Lower leg skin (tissue), 3 donors: ENCODE data around the gene ARMC2.
"Not testable (repeated sequence)": the region's sequence is repeated elsewhere in the genome, so short reads cannot be mapped to it uniquely, and the experiment has no call there.

ENCODE experiments used
- CTCF ChIP-seq, 3 donors: fragments of 450-650 bp; IDR thresholded peaks; one replicate each; pipeline ENCODE4 v1.5.1; 2016; ENCODE audit warnings: antibody characterized with exemption in 3 of 3, mild to moderate bottlenecking in 3 of 3, moderate library complexity in 2 of 3
- POLR2A ChIP-seq, 2 donors: fragments of 450-650 bp; IDR thresholded peaks; one replicate each; pipeline ENCODE4 v1.6.1; 2016 to 2017; ENCODE audit warnings: antibody characterized with exemption in 2 of 2, mild to moderate bottlenecking in 1 of 2, moderate library complexity in 1 of 2

GRCh38 chr6:108817276-108817675 lies 30.9 kb upstream of the ARMC2 start:
- TF ChIP-seq POLR2A, CTCF (IDR thresholded peaks at IDR 0.05): not testable (repeated sequence)
